ENCODE data around the gene RAB20. TPM values are rescaled to one million over a fixed set of nuclear protein-coding genes. Genes with fewer than 3 reads are reported as not detected.

The RAB20 gene
- total RNA-seq, 1 donor from 2014 or later: 2.6 TPM

GRCh38 chr13:110562036-110562597 is 595 bp upstream of the RAB20 start:
- peak; percentile 36 for DNase-seq (ENCODE audit: low read depth)
- H3K4me3 ChIP-seq (ENCODE audit: insufficient read depth, low read depth, low read length): peak overlapping the region; percentile 89
- peaks cover 4% of the 10 kb centered on the region for H3K27me3 ChIP-seq (ENCODE audit: insufficient read depth, low read length)
- H3K27me3 Mint-ChIP-seq (ENCODE audit: low read depth, unreplicated experiment): peaks cover 27% of the 10 kb centered on the region
- H3K79me2 ChIP-seq (ENCODE audit: insufficient read depth, low read length): no peaks in the 10 kb centered on the region
- H3K4me1 ChIP-seq (ENCODE audit: insufficient read depth, low read length): peaks cover 4% of the 10 kb centered on the region
- H3K9ac ChIP-seq (ENCODE audit: low read length): peak overlapping the region; percentile 73
- peak overlapping the region; percentile 96 for H3K4me3 Mint-ChIP-seq (ENCODE audit: unreplicated experiment)
- FAIRE-seq: no peak
- no peaks in the 10 kb centered on the region for H3K4me1 Mint-ChIP-seq (ENCODE audit: low read depth, unreplicated experiment)
- H3K36me3 Mint-ChIP-seq (ENCODE audit: low read depth, unreplicated experiment): peaks cover 5% of the 10 kb centered on the region
- H3K27ac ChIP-seq (ENCODE audit: low read depth, low read length): no peak overlapping the region
- H3K27ac Mint-ChIP-seq (ENCODE audit: unreplicated experiment): peak overlapping the region; percentile 69
- no peaks in the 10 kb centered on the region for H4K20me1 ChIP-seq (ENCODE audit: insufficient read depth, low read length)
- peak overlapping the region; percentile 91 for H2AFZ ChIP-seq (ENCODE audit: low read depth, low read length)
- TF ChIP-seq EZH2 (IDR thresholded peaks at IDR 0.05; ENCODE audit: insufficient read depth, low read length) (no peak), CTCF (IDR thresholded peaks at IDR 0.05; ENCODE audit: insufficient read depth, low read depth, low read length) (no peak)
- no peaks in the 10 kb centered on the region for H3K36me3 ChIP-seq (ENCODE audit: insufficient read depth, low read length)
- peaks cover 2% of the 10 kb centered on the region for H3K9me3 ChIP-seq (ENCODE audit: insufficient read depth, low read depth, low read length)
- peak overlapping the region; percentile 97 for H3K4me2 ChIP-seq (ENCODE audit: low read length)
- peaks cover under 1% of the 10 kb centered on the region for H3K9me3 Mint-ChIP-seq (ENCODE audit: unreplicated experiment)

GRCh38 chr13:110560601-110561343 is 750 bp downstream of the RAB20 start:
- TF ChIP-seq CTCF (IDR thresholded peaks at IDR 0.05; ENCODE audit: insufficient read depth, low read depth, low read length): no peak
- TF ChIP-seq EZH2 (IDR thresholded peaks at IDR 0.05; ENCODE audit: insufficient read depth, low read length): no peak
- Histone ChIP-seq H3K9ac (ENCODE audit: low read length) (peak overlapping the region; percentile 65), H3K4me2 (ENCODE audit: low read length) (peak overlapping the region; percentile 97), H2AFZ (ENCODE audit: low read depth, low read length) (peak overlapping the region; percentile 85), H3K27me3 (ENCODE audit: insufficient read depth, low read length) (peaks cover 4% of the 10 kb centered on the region), H3K27ac (ENCODE audit: low read depth, low read length) (no peak overlapping the region), H3K4me1 (ENCODE audit: insufficient read depth, low read length) (peaks cover 4% of the 10 kb centered on the region), H3K4me3 (ENCODE audit: insufficient read depth, low read depth, low read length) (peak overlapping the region; percentile 60), H3K9me3 (ENCODE audit: insufficient read depth, low read depth, low read length) (peaks cover 5% of the 10 kb centered on the region), H3K36me3 (ENCODE audit: insufficient read depth, low read length) (no peaks in the 10 kb centered on the region), H4K20me1 (ENCODE audit: insufficient read depth, low read length) (no peaks in the 10 kb centered on the region), H3K79me2 (ENCODE audit: insufficient read depth, low read length) (no peaks in the 10 kb centered on the region)
- DNase-seq (ENCODE audit: low read depth): no peak
- Mint-ChIP-seq H3K36me3 (ENCODE audit: low read depth, unreplicated experiment) (peaks cover 9% of the 10 kb centered on the region), H3K4me3 (ENCODE audit: unreplicated experiment) (peak overlapping the region; percentile 86), H3K27me3 (ENCODE audit: low read depth, unreplicated experiment) (peaks cover 32% of the 10 kb centered on the region), H3K4me1 (ENCODE audit: low read depth, unreplicated experiment) (no peaks in the 10 kb centered on the region), H3K9me3 (ENCODE audit: unreplicated experiment) (peaks cover 5% of the 10 kb centered on the region), H3K27ac (ENCODE audit: unreplicated experiment) (no peak overlapping the region)
- FAIRE-seq: no peak

GRCh38 chr13:110559986-110560385 is 1.5 kb downstream of the RAB20 start:
- no peak for FAIRE-seq
- Histone ChIP-seq H3K9ac (ENCODE audit: low read length) (no peak overlapping the region), H3K27ac (ENCODE audit: low read depth, low read length) (no peak overlapping the region), H3K79me2 (ENCODE audit: insufficient read depth, low read length) (no peaks in the 10 kb centered on the region), H3K4me2 (ENCODE audit: low read length) (peak overlapping the region; percentile 33), H3K4me1 (ENCODE audit: insufficient read depth, low read length) (peaks cover 4% of the 10 kb centered on the region), H3K36me3 (ENCODE audit: insufficient read depth, low read length) (no peaks in the 10 kb centered on the region), H3K4me3 (ENCODE audit: insufficient read depth, low read depth, low read length) (no peak overlapping the region), H3K9me3 (ENCODE audit: insufficient read depth, low read depth, low read length) (peaks cover 5% of the 10 kb centered on the region), H3K27me3 (ENCODE audit: insufficient read depth, low read length) (peaks cover 7% of the 10 kb centered on the region), H4K20me1 (ENCODE audit: insufficient read depth, low read length) (no peaks in the 10 kb centered on the region), H2AFZ (ENCODE audit: low read depth, low read length) (no peak overlapping the region)
- no peak for TF ChIP-seq EZH2 (IDR thresholded peaks at IDR 0.05; ENCODE audit: insufficient read depth, low read length)
- TF ChIP-seq CTCF (IDR thresholded peaks at IDR 0.05; ENCODE audit: insufficient read depth, low read depth, low read length): no peak
- H3K9me3 Mint-ChIP-seq (ENCODE audit: unreplicated experiment): peaks cover 5% of the 10 kb centered on the region
- H3K27me3 Mint-ChIP-seq (ENCODE audit: low read depth, unreplicated experiment): peaks cover 31% of the 10 kb centered on the region
- no peak for DNase-seq (ENCODE audit: low read depth)
- H3K4me3 Mint-ChIP-seq (ENCODE audit: unreplicated experiment): no peak overlapping the region
- H3K4me1 Mint-ChIP-seq (ENCODE audit: low read depth, unreplicated experiment): no peaks in the 10 kb centered on the region
- no peak overlapping the region for H3K27ac Mint-ChIP-seq (ENCODE audit: unreplicated experiment)
- H3K36me3 Mint-ChIP-seq (ENCODE audit: low read depth, unreplicated experiment): peaks cover 12% of the 10 kb centered on the region

Data from astrocyte (in vitro differentiated cells and primary cell).